Stimulated activated CD8-positive, alpha-beta memory T cell treated with anti-CD3 and anti-CD28 coated beads, Interleukin-15, amount 100 ng/mL, for 4 hours (primary cell): ENCODE data around the gene ENPP6.
"Not testable (repeated sequence)": the region's sequence is repeated elsewhere in the genome, so short reads cannot be mapped to it uniquely, and the experiment has no call there.

Experiments
- DNase-seq, 2 donors: peaks; one replicate each; pipeline ENCODE4 v3.0.0-alpha.2; 2020; ENCODE audit warnings: low read depth in 2 of 2

ENPP6 gene

DNA sequence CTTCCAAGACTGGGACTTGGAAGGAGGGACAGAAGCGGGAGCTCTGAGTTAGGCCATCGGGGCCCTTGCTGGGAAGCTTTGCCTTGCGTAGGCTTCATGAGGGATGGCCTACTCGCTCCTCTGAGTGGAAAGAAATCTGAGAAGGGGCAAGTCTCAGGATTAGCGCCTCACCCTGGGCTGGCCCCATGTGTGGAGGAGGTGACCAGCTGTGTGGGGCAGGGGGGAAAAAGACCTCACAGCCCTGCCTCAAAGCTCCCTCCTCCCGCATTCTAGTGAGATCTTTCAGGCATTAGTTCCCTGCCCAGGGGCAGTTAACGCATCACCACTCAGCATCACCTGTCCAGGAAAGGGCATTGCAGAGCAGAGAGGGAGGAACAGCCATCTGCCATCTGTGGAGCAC lies 156.1 kb downstream of the ENPP6 start:
- no peak for DNase-seq

DNA sequence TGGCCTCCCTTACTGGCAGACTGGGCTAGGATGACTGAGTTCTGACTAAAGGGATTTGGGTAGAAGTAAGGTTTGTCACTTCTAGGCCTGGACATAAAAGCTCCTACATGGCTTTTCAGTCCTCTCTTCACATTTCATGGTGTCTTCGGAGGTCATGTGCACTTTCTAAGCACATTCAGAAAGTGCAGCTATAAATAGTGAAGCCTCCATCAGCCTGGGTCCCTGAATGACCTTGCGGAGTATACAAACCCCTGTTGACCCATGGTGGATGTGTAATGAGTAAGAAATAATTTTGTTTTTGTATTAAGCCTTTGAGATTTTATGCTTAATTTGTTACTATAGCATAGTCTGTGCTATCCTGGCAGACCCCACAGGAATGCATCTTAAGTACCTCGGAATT lies 158.6 kb downstream of the ENPP6 start:
- no peak for DNase-seq

DNA sequence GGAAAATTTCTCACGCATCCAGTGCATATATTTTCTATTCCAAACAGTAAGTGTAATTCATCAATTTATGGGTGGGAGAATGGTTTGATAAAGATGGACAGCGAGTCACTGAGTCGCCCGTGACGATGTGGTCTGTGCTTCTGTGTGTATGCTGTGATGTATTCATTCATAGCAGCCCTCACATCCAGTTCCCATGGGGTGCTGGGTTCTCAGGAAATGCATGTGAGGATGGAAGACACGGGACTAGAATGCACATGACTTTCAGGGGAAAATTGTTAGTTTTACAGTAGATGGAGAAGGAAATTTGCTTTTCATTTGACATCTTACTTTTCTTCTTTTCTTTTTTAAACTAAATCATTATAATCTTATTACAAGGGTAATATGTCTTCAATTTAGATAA lies 159.6 kb downstream of the ENPP6 start:
- no peak for DNase-seq

GRCh38 chr4:184056877-184057276 lies 160.8 kb downstream of the ENPP6 start:
- no peak for DNase-seq

- no peak for DNase-seq
These were observed 164.2 kb downstream of the ENPP6 start for GRCh38 chr4:184053434-184053833.

DNA sequence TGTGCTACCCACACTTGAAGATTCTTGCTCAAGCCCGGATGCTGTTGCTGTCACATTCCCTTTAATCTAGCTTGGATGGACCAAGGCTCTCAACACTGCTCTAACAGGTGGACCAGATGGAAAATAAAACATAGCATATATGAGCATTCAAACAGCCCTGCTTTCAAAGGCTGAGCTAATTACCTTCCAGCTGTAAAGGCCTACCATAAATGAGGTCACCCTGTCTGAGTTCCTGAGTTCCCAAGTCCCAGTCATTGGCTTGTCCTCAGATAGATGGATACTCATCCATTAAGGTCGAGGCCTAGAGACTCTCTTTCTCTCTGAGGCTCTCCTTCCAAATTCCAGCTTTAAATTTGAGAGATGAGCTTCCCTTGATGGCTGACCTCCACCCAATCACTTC lies 165.1 kb downstream of the ENPP6 start:
- no peak for DNase-seq

DNA sequence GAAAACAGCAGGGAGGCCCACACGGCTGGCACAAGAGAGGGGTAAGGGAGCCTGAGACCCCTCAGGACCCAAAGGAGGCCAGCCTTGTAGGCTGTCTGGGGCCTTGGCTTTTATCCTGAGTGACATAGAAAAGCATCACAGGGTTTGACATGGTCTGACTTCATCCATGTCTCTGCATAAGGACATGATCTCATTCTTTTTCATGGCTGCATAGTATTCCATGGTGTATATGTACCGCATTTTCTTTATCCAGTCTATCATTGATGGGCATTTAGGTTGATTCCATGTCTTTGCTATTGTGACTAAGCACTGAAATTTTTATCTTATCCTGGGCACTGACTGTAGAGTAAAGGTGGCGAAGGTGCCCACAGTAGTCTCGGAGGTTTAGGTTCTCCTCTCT lies 166.4 kb downstream of the ENPP6 start:
- not testable (repeated sequence) for DNase-seq

GRCh38 chr4:184046148-184046547 lies 171.5 kb downstream of the ENPP6 start:
- no peak for DNase-seq

DNA sequence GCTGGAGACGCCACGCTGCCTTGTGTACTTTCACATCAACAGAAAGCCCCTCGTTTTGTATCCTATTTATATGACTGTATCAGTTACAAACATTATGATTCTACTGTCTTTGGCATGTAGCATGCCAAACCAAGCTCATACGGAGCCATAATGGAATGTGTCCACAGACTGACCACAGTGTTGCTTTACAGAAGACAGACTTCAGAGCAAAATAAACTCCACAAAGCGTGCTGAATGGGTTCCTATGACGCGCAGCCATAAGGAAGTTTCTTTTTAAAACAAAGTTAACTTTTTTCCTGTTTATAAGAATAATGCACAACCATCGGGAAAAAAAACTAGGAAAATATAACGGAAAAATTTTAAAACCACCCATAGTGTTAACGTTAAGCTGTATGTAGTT lies 176.5 kb downstream of the ENPP6 start:
- DNase-seq: no peak

- no peak for DNase-seq
These were observed 177.7 kb downstream of the ENPP6 start for GRCh38 chr4:184039963-184040383.
